B cell (primary cell): ENCODE data around the gene HOXB7. TPM values are rescaled to one million over a fixed set of nuclear protein-coding genes. Genes with fewer than 3 reads are reported as not detected.

ENCODE experiments used
- ATAC-seq: fragments of 200-7000 bp; cut with Tn5 transposase; one replicate; pipeline ENCODE4 v1.10.0; 2021; ENCODE audit warnings: low read depth, mild to moderate bottlenecking, moderate number of reproducible peaks, moderate library complexity
- CTCF ChIA-PET: fragments of 350-600 bp; sonication (Branson Sonifier 250); formaldehyde crosslinking; loops from one replicate; lab custom pipeline; 2021; ENCODE audit warnings: antibody characterized with exemption, inconsistent platforms; lab: Charles Lee
- POLR2A ChIA-PET: fragments of 350-600 bp; sonication (Branson Sonifier 250); formaldehyde crosslinking; loops from one replicate; lab custom pipeline; 2021; ENCODE audit warnings: antibody characterized with exemption; lab: Charles Lee
- DNase-seq: peaks from one replicate; pipeline ENCODE4 v3.0.0; 2013
- H2AFZ ChIP-seq: 2 replicates; pipeline ENCODE4 v1.6.1; 2012; ENCODE audit warnings: mild to moderate bottlenecking, low read depth, low read length; ENCODE audit not compliant: insufficient read depth, poor library complexity, severe bottlenecking
- H3K27ac ChIP-seq, 2 donors: 1 replicate in 1 of 2; 2 replicates in 1 of 2; pipeline ENCODE4 v1.5.1; 2012 to 2013; ENCODE audit warnings: low read length in 2 of 2, mild to moderate bottlenecking in 2 of 2, moderate library complexity in 1 of 2
- H3K27me3 ChIP-seq, 4 experiments: fragments of 200-600 bp in 1 of 4; sonication (generic) in 1 of 4; replicated peaks in 1 of 4; 1 replicate in 2 of 4; 2 replicates in 2 of 4; pipeline versions ENCODE4 v1.6.1 to v1.7.0; 2013 to 2016; ENCODE audit warnings: low read length in 3 of 4, mild to moderate bottlenecking in 2 of 4, mixed read lengths in 1 of 4, moderate library complexity in 1 of 4; ENCODE audit not compliant: insufficient read depth in 4 of 4, control insufficient read depth in 3 of 4; ENCODE audit errors: control extremely low read depth in 1 of 4
- H3K36me3 ChIP-seq, 2 experiments: replicated peaks in 1 of 2; 1 replicate in 1 of 2; 2 replicates in 1 of 2; pipeline versions ENCODE4 v1.6.1 to v1.7.1; 2013; ENCODE audit warnings: low read length in 1 of 2; ENCODE audit not compliant: insufficient read depth in 2 of 2, control insufficient read depth in 1 of 2; ENCODE audit errors: control extremely low read depth in 1 of 2, extremely low read depth in 1 of 2
- H3K4me1 ChIP-seq, 2 donors: fragments of 200-600 bp in 1 of 2; sonication (generic) in 1 of 2; 1 replicate in 1 of 2; 2 replicates in 1 of 2; pipeline versions ENCODE4 v1.5.1 to v1.6.1; 2013 to 2017; ENCODE audit warnings: low read length in 2 of 2; ENCODE audit not compliant: control insufficient read depth in 2 of 2, insufficient read depth in 2 of 2
- H3K4me2 ChIP-seq: replicated peaks from 2 replicates; pipeline ENCODE3; 2012; ENCODE audit warnings: mild to moderate bottlenecking, low read depth, low read length; ENCODE audit not compliant: poor library complexity, severe bottlenecking
- H3K4me3 ChIP-seq, 5 experiments: fragments of 200-600 bp in 1 of 5; sonication (generic) in 1 of 5; 1 replicate in 3 of 5; 2 replicates in 2 of 5; pipeline versions ENCODE4 v1.5.1 to v1.7.0; 2011 to 2016; ENCODE audit warnings: low read length in 4 of 5, mild to moderate bottlenecking in 4 of 5, low read depth in 2 of 5, control low read depth in 1 of 5, moderate library complexity in 1 of 5; ENCODE audit not compliant: insufficient read depth in 1 of 5; ENCODE audit errors: control extremely low read depth in 1 of 5, extremely low read depth in 1 of 5
- H3K79me2 ChIP-seq: fragments of 200-600 bp; sonication (generic); one replicate; pipeline ENCODE4 v1.6.0; 2016; ENCODE audit warnings: low read length; ENCODE audit not compliant: control insufficient read depth, insufficient read depth
- H3K9ac ChIP-seq: fragments of 200-600 bp; sonication (generic); 2 replicates; pipeline ENCODE4 v1.6.1; 2017; ENCODE audit warnings: mild to moderate bottlenecking, low read length, moderate library complexity
- H3K9me3 ChIP-seq, 3 donors: one replicate each; pipeline versions ENCODE4 v1.6.1 to v1.7.1; 2013; ENCODE audit warnings: low read length in 2 of 3; ENCODE audit not compliant: control insufficient read depth in 2 of 3, insufficient read depth in 1 of 3; ENCODE audit errors: control extremely low read depth in 1 of 3
- H4K20me1 ChIP-seq: 2 replicates; pipeline ENCODE4 v1.6.0; 2012; ENCODE audit warnings: mild to moderate bottlenecking, low read length; ENCODE audit not compliant: insufficient read depth, control insufficient read depth, poor library complexity, severe bottlenecking
- H3K27ac Mint-ChIP-seq: one replicate; pipeline ENCODE4 v1.8.0; 2021; ENCODE audit warnings: mixed read lengths
- H3K27me3 Mint-ChIP-seq: one replicate; pipeline ENCODE4 v1.8.0; 2021; ENCODE audit warnings: mixed read lengths
- H3K4me1 Mint-ChIP-seq: one replicate; pipeline ENCODE4 v1.8.0; 2021; ENCODE audit warnings: mixed read lengths
- H3K4me3 Mint-ChIP-seq: one replicate; pipeline ENCODE4 v1.8.0; 2021; ENCODE audit warnings: mixed read lengths
- H3K9me3 Mint-ChIP-seq: one replicate; pipeline ENCODE4 v1.8.0; 2022; ENCODE audit warnings: mixed read lengths; ENCODE audit not compliant: insufficient read depth
- CTCF ChIP-seq: fragments of 200-600 bp; IDR thresholded peaks from one replicate; pipeline ENCODE4 v1.8.0; 2022; ENCODE audit warnings: antibody characterized with exemption, mild to moderate bottlenecking
- EZH2 ChIP-seq: IDR thresholded peaks from 2 replicates; pipeline ENCODE4 v1.6.1; 2012; ENCODE audit warnings: borderline replicate concordance, low read depth, mild to moderate bottlenecking, moderate library complexity, low read length; ENCODE audit not compliant: insufficient read depth, poor library complexity, severe bottlenecking
- WGBS: methylation state at CpG from one replicate; pipeline ENCODE4 v1.1.5; 2013; ENCODE audit warnings: missing lambda C conversion rate; ENCODE audit not compliant: insufficient coverage; 5-methylcytosine and 5-hydroxymethylcytosine counted together
- intact Hi-C: fragments of 100-400 bp; cut with micrococcal nuclease; formaldehyde crosslinking; loops from one replicate; pipeline ENCODE4 v1.10.0; 2022
- polyA plus RNA-seq: library from polyadenylated mRNA; depleted of rRNA; stranded (reverse); fragments of >200 nt; gene quantifications from 2 replicates; pipeline ENCODE4 v1.2.3, GENCODE V29; 2012
- total RNA-seq, 2 donors: library from RNA; stranded (reverse); fragments of 120-200 nt in 1 of 2; gene quantifications; 1 replicate in 1 of 2; 2 replicates in 1 of 2; pipeline versions ENCODE4 v1.2.3 to v1.2.4, GENCODE V29; 2013 to 2022

HOXB7 gene
- total and polyA plus RNA-seq, 2 donors (not counting 1 experiment from before 2014, with no cell fraction given), result 0.25 to 1.3 TPM

- peaks cover 0 to 11% (median 0%) of the 10 kb centered on the region in 3 donors for H3K9me3 ChIP-seq
- H4K20me1 ChIP-seq, result peaks cover 4% of the 10 kb centered on the region
- H3K79me2 ChIP-seq, result no peaks in the 10 kb centered on the region
- Mint-ChIP-seq H3K4me3 (peak within 1 kb of the TSS; percentile 58), H3K4me1 (peaks cover 47% of the 10 kb centered on the region), H3K27me3 (peaks cover 91% of the 10 kb centered on the region), H3K27ac (peak within 1 kb of the TSS; percentile 32), H3K9me3 (no peaks in the 10 kb centered on the region)
- intact Hi-C loops, result no loop called here
- H3K27me3 ChIP-seq, result peaks cover 0 to 99% (median 83%) of the 10 kb centered on the region in 4 experiments
- H3K4me3 ChIP-seq, result peak within 1 kb of the TSS in 2 of 5 experiments; percentile 15 to 17
- 19% methylated on average over 5 of the region's 23 CpGs for WGBS
- no peak within 1 kb of the TSS for H2AFZ ChIP-seq
- no peak within 1 kb of the TSS for H3K27ac ChIP-seq
- no peaks in the 10 kb centered on the region for H3K36me3 ChIP-seq
- no peak for TF ChIP-seq CTCF
- peak; percentile 57 for TF ChIP-seq EZH2
- DNase-seq (peak; percentile 48), ATAC-seq (no peak)
- peaks cover 52 to 61% of the 10 kb centered on the region in 2 donors for H3K4me1 ChIP-seq
- ChIA-PET POLR2A (no interaction called here), CTCF (interaction anchor here (0.6 to 2.2 kb wide), 7 partner anchors 9 to 282 kb away, joined by 3 to 6 read pairs (median 4); no protein-coding TSS in a partner anchor)
- peak within 1 kb of the TSS; percentile 1 for H3K9ac ChIP-seq
- peak within 1 kb of the TSS; percentile 53 for H3K4me2 ChIP-seq
Measured at GRCh38 chr17:48589831-48590606, 20.8 kb downstream of the HOXB7 start, which contains the start of gene HOXB3. Gene HOXB3, minus strand, starts transcription at chr17:48590241. Its CDS starts 37,767 bp downstream, at chr17:48552474.
